ENCODE data around the gene LAMB4.
A peak's percentile ranks its signal among the peaks of the same experiment; 100 is the strongest.

LAMB4 gene

DNA sequence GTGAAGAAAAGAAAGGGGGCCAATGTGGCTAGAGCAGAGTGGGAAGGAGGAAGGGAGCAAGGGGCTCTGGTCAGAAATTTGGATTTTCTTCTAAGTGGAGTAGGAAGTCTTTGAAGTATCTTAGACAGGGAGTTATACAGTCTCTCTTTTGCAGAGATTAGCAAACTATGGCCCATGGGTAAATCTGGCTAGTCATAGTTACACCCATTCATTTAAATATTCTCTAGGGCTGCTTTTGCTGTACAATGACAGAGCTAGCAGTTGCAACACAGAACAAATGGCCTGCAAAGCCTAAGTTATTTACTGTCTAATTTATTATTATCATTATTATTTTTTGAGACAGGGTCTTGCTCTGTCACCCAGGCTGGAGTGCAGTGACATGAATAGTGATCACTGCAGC lies 10.5 kb upstream of the LAMB4 start:
- DNase-seq: no peak

DNA sequence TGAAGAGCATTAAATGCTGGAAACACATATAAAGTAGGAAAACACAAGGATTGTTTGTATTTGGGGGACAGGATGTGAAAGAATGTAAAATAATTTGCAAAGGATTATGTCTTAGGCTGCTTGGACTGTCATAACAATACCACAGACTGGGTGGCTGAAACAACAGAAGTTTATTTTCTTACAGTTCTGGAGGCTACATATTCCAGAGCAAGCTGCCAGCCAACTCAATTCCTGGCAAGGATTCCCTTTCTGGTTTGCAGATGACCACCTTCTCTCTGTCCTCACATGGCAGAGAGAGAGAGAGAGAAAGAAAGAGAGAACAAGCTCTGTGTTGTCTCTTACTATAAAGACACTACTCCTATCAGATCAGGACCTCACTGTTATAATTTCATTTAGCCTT lies 8.8 kb upstream of the LAMB4 start:
- no peak for DNase-seq

DNA sequence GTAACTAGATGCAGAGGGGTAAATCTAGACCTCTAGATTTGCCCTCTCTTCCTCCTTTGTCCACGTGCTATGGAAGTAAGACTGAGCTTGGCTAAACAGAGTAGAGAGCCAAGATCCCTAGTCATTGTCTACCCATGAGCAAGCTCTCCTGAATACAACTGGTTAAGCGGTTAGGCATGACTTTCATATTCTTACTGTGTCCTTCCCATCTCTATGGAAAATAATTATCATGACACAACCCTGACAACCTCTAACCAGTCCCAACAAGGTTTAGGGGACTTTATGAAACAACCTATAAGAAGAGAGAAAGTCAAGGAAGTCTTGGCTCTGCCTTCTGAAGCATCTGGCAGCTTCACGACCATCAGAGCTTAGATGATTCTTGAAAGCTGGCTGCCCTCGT lies 7.8 kb upstream of the LAMB4 start:
- no peak for DNase-seq

DNA sequence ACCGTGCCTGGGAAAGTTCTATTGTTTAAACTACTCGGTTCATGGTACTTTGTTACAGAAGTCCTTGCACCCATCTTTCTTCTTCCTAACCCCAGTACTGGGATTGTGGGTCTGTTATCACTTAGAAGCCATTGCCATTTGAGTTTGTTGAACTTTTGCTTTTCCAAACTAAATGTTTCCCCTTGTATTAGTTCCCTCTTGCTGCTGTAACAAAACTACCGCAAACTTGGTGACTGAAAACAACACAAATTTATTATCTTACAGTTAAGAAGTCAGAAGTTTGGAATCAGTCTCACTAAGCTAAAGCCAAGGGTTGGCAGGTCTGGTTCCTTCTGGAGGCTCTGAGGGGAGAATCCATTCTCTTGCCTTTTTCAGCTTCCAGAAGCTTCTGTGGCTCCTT lies 6.9 kb upstream of the LAMB4 start:
- no peak for DNase-seq

DNA sequence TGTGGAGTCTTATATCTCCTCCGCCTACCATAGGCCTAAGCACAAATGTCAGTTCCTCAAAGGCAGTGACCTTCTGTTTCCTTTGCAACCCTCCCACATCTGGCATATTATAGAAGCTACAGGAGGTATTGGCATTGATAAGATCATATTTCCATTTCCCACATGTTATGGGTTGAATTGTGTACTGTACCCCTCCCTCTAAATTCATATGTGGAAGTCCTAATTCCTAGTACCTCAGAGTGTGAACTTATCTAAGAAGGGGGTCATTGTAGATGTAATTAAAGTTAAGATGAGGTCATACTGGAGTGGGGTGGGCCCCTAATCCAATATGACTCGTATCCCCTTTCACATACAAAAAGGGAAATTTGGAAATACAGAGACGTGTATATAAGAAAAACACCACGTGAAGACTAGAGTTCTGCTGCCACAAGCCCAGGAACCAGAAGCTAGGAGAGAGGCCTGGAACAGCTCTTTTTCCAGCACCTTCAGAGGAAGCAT lies 6.1 kb upstream of the LAMB4 start:
- no peak for DNase-seq

DNA sequence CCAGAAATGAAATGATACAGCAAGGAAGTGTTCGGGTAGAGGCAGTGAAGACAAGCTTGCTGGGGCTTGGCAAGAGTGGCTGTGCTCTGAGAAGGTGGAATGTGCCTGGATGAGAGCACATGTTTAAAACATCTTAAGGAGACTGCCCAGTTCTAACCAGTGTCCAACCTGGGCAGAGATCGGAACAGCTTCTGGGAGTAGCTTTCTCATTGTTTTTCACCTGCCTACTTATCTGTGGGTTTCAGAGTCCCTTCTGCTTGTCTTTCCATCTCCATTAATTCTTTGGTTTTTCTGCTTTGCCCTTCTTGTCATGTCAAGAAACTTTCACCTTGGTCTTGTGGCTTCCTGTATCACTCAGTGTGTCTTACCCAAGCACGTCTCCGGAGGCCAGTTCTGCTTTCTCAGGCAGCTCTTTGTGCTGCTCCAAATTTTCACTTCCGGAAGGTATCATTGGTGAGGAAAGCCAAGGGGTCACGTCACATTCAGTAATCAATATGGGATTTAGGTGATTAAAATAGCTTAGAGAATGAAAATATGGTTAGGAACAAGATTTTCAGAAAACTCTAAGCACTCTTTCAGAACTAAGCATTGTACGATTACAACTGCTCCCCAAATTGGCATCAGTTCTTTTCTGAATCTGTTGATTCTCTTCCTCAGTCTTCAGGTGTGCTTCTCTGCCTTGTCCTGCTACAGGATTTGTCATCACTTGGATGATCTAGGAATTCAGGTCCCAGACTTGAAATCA lies 5.5 kb upstream of the LAMB4 start:
- DNase-seq: no peak

DNA sequence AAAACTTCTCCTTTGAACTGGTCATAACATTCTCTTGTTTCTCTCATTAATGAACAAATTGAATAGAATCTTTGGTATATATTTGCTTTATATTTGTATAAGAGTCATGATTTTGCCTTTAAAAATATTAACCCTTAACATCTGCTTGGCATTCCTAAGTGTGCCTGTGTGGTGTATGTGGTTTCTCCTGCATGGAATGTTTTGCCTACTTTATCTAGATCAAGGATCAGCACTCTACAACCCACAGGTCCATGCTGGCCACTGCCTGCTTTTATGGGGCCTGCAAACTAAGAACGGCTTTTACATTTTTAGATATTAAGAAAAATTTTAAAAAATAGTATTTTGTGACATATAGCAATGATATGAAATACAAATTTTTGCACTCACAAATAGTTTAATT lies 4.3 kb upstream of the LAMB4 start:
- DNase-seq: no peak

DNA sequence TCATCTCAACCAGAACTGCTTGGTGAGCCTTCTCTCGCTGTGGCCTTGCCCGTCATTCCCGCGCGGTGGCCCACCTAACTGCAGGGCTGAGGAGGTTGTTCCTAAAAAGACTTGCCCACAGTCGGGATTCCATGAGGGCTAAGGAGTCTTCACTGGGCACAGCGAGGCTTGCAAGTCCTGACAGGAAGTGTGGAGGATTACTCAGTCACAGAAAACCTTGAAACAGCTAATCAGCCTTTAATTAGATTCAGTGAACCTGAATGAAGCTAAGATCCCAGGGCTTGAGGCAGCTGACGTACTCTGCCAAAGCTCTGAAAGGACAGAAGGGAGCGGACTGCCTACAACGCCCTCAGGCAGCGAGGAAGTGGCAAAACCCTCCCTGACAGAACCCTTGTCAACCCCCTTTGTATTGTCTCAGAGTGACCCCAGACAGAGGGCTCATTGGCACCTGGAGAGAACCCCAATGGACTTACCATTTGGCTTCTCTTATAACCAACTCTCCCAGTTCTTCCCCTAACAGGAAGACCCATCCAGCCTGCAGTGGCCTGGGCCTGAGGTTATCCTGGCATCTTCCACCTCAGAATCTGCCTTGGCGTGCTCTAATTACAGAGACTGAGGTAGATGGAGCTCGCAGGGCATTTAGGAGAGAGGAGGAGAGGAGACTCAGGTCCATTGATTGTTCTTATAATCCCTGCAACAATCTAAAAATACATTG lies 2.5 kb upstream of the LAMB4 start:
- no peak for DNase-seq

DNA sequence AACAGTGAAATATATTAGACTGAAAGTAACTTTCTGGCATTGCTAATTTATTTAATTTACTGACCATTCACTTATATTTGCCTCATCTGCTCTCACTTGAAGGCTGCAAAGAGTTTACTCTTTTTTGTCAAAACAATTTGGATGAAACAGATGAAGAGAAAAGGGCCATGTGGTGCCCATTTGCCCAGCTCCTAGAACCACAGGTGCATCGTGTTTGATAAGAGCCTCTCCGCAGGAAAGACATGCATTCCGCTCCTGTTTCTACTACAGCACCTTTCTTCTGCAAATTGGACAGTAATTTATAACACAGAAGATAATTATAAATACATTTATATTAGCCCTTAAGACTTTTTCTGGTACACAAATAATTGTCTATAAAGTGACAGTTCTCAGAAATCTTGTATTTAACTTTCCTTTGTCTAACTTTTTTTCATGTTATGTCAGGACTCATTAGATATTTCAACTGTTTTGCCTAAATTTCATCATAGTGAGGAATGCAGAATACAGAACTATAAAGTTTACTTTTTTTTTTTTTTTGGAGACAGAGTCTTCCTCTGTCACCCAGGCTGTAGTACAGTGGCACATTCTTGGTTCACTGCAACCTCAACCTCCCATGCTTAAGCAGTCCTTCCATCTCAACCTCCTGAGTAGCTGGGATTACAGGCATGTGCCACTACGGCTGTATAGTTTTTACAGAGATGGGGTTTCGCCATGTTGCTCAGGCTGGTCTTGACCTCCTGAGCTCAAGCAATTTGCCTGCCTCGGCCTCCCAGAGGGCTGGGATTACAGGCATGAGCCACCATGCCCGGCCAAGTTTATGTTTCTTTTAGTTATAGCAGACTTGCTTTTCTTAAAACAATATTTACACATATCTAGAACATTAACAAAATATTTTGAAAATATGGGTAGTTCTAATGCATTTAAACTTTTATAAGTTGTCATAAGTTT lies 869 bp downstream of the LAMB4 start:
- no peak for DNase-seq

DNA sequence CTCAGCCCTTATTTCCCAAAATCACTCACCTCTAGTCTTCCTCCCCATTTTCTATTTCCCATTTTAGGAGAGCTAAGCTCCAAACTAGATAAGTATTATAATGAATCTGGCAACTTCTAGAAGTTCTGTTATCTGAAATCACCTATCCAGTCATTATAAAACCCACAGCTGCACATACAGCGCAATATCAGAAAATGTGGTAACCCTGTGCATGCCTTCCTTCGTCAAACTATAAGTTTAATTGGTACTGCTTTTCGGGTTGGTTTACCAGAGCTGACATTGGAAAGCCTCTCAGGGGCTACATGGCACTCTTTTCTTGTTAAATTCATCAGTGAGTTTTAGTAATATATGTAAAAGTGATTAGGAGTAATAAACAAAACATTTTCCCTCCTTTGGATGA lies 1.6 kb downstream of the LAMB4 start:
- DNase-seq: no peak

DNA sequence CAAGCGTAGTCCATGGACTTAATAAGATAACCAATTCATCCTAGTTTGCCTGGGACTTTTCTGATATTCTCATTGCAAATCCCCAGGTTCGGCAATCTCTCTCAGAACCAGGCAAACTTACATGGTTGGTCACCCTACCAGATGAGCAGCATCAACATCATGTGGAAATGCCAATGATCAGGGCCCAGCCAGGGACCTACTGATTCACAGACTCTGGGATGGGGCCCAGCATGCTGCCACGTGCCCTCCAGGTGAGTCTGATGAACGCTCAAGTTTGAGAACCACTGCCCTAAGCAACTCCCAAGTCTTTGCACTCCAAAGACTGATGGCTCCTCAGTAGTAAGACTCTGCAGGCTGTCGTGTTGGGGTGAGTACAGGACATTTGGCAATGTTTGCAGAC lies 2.7 kb downstream of the LAMB4 start:
- DNase-seq: no peak

DNA sequence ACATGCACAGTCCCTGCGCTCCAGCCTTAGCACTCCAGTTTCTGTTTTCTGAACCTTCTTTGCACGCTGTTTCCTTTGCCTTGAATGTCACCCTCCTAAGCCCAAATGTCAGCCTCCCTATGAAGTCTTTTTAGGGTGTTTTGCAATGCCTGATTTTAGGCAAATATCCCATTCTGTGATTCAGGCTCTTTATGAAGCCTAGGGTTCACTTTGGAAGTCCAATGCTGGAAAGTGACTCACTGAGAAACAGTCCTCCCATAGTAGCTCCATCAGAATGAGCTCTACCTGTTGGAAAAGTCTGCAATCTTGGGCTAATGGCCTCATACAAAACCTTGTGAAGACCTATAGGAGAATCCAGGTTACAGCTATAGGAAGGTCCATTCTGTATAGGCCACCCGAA lies 5.3 kb downstream of the LAMB4 start:
- DNase-seq: no peak

DNA sequence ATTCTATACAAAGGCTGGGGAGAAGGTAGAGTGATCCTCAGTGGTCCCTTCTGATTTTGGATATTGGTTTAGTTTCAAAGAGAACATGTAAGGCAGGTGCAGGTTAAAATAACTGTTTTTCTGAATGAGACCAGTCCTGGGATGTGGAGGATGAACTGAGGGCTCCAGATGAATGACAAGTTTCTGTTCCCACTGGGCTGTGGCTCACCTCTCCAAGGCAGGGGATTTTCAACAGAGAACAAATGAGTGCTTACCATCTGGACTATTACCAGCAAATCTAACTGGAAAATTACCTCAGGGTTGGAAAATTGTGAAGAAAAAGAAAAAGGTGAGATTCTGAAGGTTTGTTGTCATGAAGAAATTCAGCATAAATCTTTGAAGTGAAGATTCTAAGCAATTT lies 8.0 kb downstream of the LAMB4 start:
- DNase-seq: no peak

DNA sequence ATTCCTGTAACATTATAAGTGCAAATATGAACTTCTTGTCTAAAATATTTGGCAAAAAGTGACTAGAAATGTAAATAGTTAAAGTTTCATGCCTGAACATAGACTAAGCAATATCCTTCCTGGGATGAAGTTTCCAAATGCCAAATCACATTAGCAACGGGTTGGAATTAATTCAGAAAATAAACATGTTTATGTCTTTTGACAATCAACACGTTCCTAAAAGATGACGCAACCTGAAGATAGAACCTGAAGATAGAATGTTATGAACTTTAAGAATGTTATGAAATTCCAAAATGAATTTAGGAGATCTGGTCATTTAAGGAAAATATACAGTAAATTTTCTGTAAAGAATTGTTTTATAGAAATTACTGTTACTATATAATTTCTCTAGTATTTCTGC lies 9.2 kb downstream of the LAMB4 start:
- no peak for DNase-seq

DNA sequence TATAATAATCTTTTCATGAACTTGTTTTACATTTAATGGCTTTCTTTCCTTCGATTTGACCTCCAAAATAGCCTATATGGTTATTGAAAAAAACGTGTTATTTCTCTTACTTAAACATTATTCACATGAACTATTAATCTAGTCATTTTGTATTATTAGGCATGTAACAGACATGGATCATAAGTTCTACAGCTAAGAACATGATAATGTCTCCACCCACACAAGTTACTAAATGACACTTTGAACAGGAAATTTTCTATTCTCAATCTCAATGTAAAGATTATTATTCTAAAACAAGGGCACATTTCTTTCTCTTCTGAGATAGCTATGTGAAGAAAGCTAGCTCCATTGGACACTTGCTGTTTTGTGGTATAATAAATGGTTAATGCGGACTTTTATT lies 10.0 kb downstream of the LAMB4 start:
- DNase-seq: no peak

DNA sequence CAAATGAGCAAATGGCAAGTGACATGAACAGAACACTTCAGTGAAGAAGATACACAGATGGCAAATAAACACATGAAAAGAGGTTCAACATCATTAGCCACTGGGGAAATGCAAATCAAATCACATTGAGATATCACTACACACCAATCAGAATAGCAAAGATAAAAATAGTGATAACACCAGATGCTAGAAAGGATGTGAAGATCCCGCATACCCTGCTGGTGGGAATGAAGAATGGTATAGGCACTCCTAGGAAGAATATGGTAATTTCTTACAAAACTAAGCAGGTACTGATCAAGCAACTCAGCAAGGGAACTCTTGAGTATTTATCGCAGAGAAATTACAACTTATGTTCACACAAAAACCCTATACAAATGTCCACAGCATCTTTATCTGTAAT lies 11.2 kb downstream of the LAMB4 start:
- peak; percentile 57 for DNase-seq

DNA sequence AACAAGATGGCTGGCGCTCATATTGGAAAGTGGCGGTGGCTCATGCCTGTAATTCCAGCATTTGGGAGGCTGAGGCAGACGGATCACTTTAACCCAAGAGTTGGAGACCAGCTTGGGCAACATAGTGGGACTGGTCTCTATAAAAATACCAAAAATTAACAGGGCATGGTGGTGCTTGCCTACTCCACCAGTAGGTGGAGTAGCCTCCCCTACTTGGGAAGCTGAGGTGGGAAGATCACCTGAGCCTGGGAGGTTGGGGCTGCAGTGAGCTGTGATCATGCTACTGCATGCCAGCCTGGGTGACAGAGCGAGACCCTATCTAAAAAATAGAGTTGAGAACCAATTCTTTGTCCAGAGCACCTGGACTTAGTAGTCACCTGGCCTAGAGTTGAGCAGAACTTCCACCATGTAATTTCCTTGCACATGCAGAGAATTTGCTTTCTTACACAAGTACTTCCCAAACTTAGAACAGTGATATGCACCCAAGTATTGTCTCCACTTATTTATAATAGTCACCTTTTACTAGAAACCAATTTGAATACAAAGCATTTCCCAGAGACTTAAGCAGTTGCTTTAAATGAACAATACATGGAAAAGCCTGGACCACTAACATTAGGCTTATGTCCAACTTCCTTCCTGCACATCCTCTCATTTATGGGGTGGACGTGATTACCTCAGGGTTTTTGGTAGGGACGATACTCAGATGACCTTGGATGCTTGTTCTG lies 15.9 kb downstream of the LAMB4 start:
- DNase-seq: no peak

DNA sequence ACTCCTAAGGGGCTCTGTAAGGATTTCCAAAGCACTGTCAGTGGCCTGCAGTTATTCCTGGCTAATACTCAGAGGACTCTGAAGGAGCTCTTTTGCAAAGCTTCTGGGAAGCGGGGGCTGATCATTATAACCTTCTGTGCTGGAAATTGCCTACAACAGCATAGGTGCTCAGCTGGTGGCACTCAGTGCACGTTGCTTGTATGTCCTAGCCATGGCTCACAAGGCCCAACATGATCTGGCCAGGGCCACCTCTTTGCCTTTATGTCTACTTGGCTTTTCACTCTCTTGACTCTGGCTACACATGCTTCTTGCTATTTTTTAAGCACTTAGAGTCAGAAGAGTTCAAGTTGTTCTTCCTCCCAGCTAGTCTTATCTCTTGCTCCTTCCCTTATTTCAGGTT lies 17.5 kb downstream of the LAMB4 start:
- DNase-seq: no peak

DNA sequence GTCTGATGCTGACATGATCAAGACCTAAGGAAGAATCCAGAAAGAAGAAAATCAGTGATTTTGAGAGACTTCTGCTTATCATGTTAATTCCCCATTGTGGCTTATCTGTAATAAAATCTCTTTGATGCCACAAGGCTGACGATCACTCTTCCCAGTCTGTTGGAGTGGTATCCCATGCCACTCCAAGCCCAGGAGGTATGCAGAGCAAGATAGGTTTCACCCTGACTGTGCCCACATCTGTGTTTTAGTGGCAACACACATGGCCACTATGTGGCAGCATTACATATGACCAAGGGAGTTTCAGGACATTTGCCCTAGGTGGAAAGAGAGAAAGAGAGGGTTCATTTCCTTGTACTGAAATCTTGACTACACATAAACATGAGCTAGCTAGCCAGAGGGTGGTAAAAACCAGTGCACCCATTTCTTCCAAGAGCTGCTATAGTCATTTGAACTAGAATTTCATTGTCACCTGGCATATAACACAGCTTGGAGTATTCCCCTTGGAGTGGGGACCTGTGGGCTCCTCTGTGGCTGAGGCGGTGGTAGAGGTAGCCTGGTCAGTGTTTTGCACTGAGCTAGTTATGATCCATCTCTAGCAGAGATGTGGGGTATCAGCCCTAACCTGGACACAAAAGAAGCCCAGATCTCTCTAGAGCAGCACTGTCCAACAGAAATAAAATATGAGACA lies 20.8 kb downstream of the LAMB4 start:
- DNase-seq: peak; percentile 14

DNA sequence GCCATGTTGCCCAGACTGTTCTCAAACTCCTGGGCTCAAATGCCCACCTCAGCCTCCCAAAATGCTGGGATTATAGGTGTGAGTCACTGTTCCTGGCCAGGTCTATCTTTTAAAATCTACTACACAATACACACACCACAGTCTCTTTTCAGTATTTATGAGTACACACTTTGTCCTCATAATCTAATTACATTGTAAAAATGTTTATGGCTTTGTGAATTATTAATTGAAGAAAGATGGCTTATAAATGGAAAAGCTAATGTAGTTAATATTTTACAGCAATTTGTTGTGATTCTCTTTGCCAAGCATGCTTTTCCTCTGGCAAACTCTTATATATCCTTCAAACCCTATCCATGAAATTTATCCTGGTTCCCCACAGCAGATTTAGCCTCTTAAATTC lies 22.0 kb downstream of the LAMB4 start:
- no peak for DNase-seq

DNA sequence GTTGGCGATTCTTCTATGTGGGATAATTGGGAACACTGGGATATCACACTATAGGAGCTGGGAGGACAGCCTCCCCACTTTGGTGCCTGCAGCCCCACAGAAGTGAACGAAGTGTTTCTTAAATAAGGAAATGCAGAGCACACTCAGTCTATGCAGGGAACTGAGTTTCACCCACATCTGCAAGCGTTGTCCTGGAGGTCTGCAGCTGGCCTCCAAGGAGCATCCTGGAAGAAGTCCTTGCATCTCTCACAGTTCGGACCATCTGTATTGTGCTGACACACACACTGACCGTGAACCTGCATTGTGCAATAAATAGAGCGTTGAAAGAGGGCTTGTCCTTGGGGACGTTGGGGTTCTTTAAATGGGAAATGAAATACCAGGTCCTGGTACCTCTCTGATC lies 25.8 kb downstream of the LAMB4 start:
- no peak for DNase-seq

Measured in DMS 273 treated with DMSO at 0.1 percent for 48 hours (cell line).